HG03175 (cell line): Measurements from ENCODE around the gene CYP27B1.
"Not testable (repeated sequence)": the region's sequence is repeated elsewhere in the genome, so short reads cannot be mapped to it uniquely, and the experiment has no call there.

Experiments used
- ATAC-seq: cut with Tn5 transposase; IDR thresholded peaks from one replicate; pipeline ENCODE4 v1.9.1; 2021; ENCODE audit warnings: mild to moderate bottlenecking, moderate library complexity; ENCODE audit not compliant: unreplicated experiment

CYP27B1 gene

GRCh38 chr12:57793920-57794319 is 27.0 kb upstream of the CYP27B1 start:
- ATAC-seq: no peak

GRCh38 chr12:57783861-57784260 is 17.0 kb upstream of the CYP27B1 start:
- ATAC-seq: no peak

- no peak for ATAC-seq
Measured at GRCh38 chr12:57783466-57783801, 16.6 kb upstream of the CYP27B1 start.

GRCh38 chr12:57782608-57783465 is 16.0 kb upstream of the CYP27B1 start, which contains the start of gene TSFM:
Gene TSFM, plus strand, starts transcription at chr12:57782787. Its CDS starts 15 bp downstream, at chr12:57782802.
- peak; percentile 92 for ATAC-seq

- peak; percentile 20 for ATAC-seq
Measured at GRCh38 chr12:57782243-57782607, 15.3 kb upstream of the CYP27B1 start.

GRCh38 chr12:57781801-57782200 is 14.9 kb upstream of the CYP27B1 start:
- ATAC-seq: no peak

GRCh38 chr12:57781244-57781643 is 14.4 kb upstream of the CYP27B1 start:
- no peak for ATAC-seq

GRCh38 chr12:57780284-57780897 is 13.5 kb upstream of the CYP27B1 start:
- ATAC-seq: no peak

- ATAC-seq: no peak
Measured at GRCh38 chr12:57779736-57780135, 12.9 kb upstream of the CYP27B1 start.

- no peak for ATAC-seq
Measured at GRCh38 chr12:57777911-57778310, 11.0 kb upstream of the CYP27B1 start.

- no peak for ATAC-seq
Measured at GRCh38 chr12:57777367-57777766, 10.5 kb upstream of the CYP27B1 start.

- no peak for ATAC-seq
Measured at GRCh38 chr12:57776247-57776587, 9.3 kb upstream of the CYP27B1 start.

- ATAC-seq: no peak
Measured at GRCh38 chr12:57775563-57776246, 8.8 kb upstream of the CYP27B1 start.

- ATAC-seq: no peak
Measured at GRCh38 chr12:57775044-57775443, 8.2 kb upstream of the CYP27B1 start.

- ATAC-seq: not testable (repeated sequence)
Measured at GRCh38 chr12:57774634-57775033, 7.8 kb upstream of the CYP27B1 start.

GRCh38 chr12:57772429-57773322 is 5.8 kb upstream of the CYP27B1 start, which contains the start of gene EEF1AKMT3:
Gene EEF1AKMT3, plus strand, starts transcription at chr12:57772614. Its CDS starts 111 bp downstream, at chr12:57772725.
- no peak for ATAC-seq

- ATAC-seq: peak; percentile 83
Measured at GRCh38 chr12:57771873-57772428, 5.1 kb upstream of the CYP27B1 start, which contains the start of gene METTL1. Gene METTL1, minus strand, starts transcription at chr12:57772105. Its CDS starts 22 bp downstream, at chr12:57772083.

GRCh38 chr12:57771236-57771872 is 4.5 kb upstream of the CYP27B1 start:
- ATAC-seq: peak; percentile 75

- no peak for ATAC-seq
Measured at GRCh38 chr12:57770734-57771133, 3.9 kb upstream of the CYP27B1 start.

- no peak for ATAC-seq
Measured at GRCh38 chr12:57769594-57769993, 2.7 kb upstream of the CYP27B1 start.
